ENCODE measurements around the gene ACACB.

Gene ACACB

GRCh38 chr12:109295764-109296425 is 179.5 kb downstream of the ACACB start:
- no peak for DNase-seq (ENCODE audit: low read depth in 2 of 3, low spot score in 1 of 3)

GRCh38 chr12:109296431-109296830 is 180.0 kb downstream of the ACACB start:
- DNase-seq (ENCODE audit: low read depth in 2 of 3, low spot score in 1 of 3) = no peak

- no peak for DNase-seq (ENCODE audit: low read depth in 2 of 3, low spot score in 1 of 3)
Observed at GRCh38 chr12:109299849-109300248, 183.5 kb downstream of the ACACB start.

- DNase-seq (ENCODE audit: low read depth in 2 of 3, low spot score in 1 of 3) = no peak
Observed at GRCh38 chr12:109301643-109302168, 185.3 kb downstream of the ACACB start.

GRCh38 chr12:109302358-109302757 is 186.0 kb downstream of the ACACB start:
- no peak for DNase-seq (ENCODE audit: low read depth in 2 of 3, low spot score in 1 of 3)

GRCh38 chr12:109302770-109303169 is 186.4 kb downstream of the ACACB start:
- no peak for DNase-seq (ENCODE audit: low read depth in 2 of 3, low spot score in 1 of 3)

- DNase-seq (ENCODE audit: low read depth in 2 of 3, low spot score in 1 of 3) = no peak
Observed at GRCh38 chr12:109304485-109304884, 188.1 kb downstream of the ACACB start.

- DNase-seq (ENCODE audit: low read depth in 2 of 3, low spot score in 1 of 3) = no peak
Observed at GRCh38 chr12:109305547-109305946, 189.2 kb downstream of the ACACB start.

GRCh38 chr12:109307051-109307450 is 190.7 kb downstream of the ACACB start:
- no peak for DNase-seq (ENCODE audit: low read depth in 2 of 3, low spot score in 1 of 3)

GRCh38 chr12:109308534-109309380 is 192.4 kb downstream of the ACACB start, which contains the start of gene FOXN4:
TSS of gene FOXN4 (minus strand) at chr12:109309284. CDS start at chr12:109308321, 963 bp downstream.
- no peak for DNase-seq (ENCODE audit: low read depth in 2 of 3, low spot score in 1 of 3)

- DNase-seq (ENCODE audit: low read depth in 2 of 3, low spot score in 1 of 3) = no peak
Observed at GRCh38 chr12:109309381-109310246, 193.2 kb downstream of the ACACB start.

- peak in 1 of 3 donors; percentile 5 for DNase-seq (ENCODE audit: low read depth in 2 of 3, low spot score in 1 of 3)
Observed at GRCh38 chr12:109310247-109311125, 194.1 kb downstream of the ACACB start.

All from stimulated activated CD4-positive, alpha-beta T cell treated with anti-CD3 and anti-CD28 coated beads, Interleukin-12 subunit alpha, Interleukin-12 subunit beta, amount 100 ng/mL, for 48 hours (primary cell).